HCT116 (cell line): Measurements from ENCODE around the gene CLSTN3. TPM values are rescaled to one million over a fixed set of nuclear protein-coding genes. Genes with fewer than 3 reads are reported as not detected.

ENCODE experiments used
- ATAC-seq: fragments of 200-7000 bp; cut with Tn5 transposase; 2 replicates; pipeline ENCODE4 v1.9.1; 2020; ENCODE audit warnings: mild to moderate bottlenecking, moderate library complexity
- BruUV-seq: library from RNA; stranded (reverse); fragments of 400-500 nt; replicated peaks from 2 replicates; lab custom pipeline; 2021; lab: Mats Ljungman, UMichigan
- CTCF ChIA-PET: fragments of 300-600 bp; sonication (Branson Sonifier 250); formaldehyde crosslinking; loops from one replicate; lab custom pipeline; 2021; ENCODE audit warnings: antibody characterized with exemption; lab: Charles Lee
- POLR2A ChIA-PET: fragments of 300-600, 350-600 bp; sonication (Branson Sonifier 250); formaldehyde crosslinking; loops from one replicate; lab custom pipeline; 2021; ENCODE audit warnings: antibody characterized with exemption; lab: Charles Lee
- RAD21 ChIA-PET, 2 experiments: fragments of 300-600 bp; sonication (Branson Sonifier 250); formaldehyde crosslinking; loops; one replicate each; lab custom pipeline; 2023; ENCODE audit warnings: low total read pairs in 2 of 2; ENCODE audit not compliant: uncharacterized antibody in 2 of 2, unreplicated experiment in 2 of 2, low non-redundant PET in 1 of 2; lab: Charles Lee
- DNase-seq: peaks from one replicate; pipeline ENCODE4 v3.0.0-alpha.2; 2010; ENCODE audit warnings: low read depth, low spot score
- H2AFZ ChIP-seq: fragments of 200-600 bp; shearing (Covaris generic), sonication (generic); 2 replicates; pipeline ENCODE4 v1.6.1; 2017; ENCODE audit warnings: low read depth, mixed run types, mixed read lengths, antibody characterized with exemption, low read length; ENCODE audit not compliant: poor library complexity, severe bottlenecking
- H3K27ac ChIP-seq: 2 replicates; pipeline ENCODE4 v1.5.1; 2012; ENCODE audit warnings: low read depth, low read length
- H3K27me3 ChIP-seq: fragments of 200-600 bp; sonication (generic); 2 replicates; pipeline ENCODE4 v1.6.1; 2016; ENCODE audit warnings: mixed run types, low read length, mixed read lengths; ENCODE audit not compliant: insufficient read depth
- H3K36me3 ChIP-seq, 2 experiments: fragments of 200-500 bp in 1 of 2; fragments of 200-600 bp in 1 of 2; sonication (Bioruptor generic) in 1 of 2; sonication (generic) in 1 of 2; 2 replicates each; pipeline versions ENCODE4 v1.5.1 to v1.6.1; 2014 to 2016; ENCODE audit warnings: low read length in 2 of 2, inconsistent platforms in 1 of 2, mixed read lengths in 1 of 2, mixed run types in 1 of 2; ENCODE audit not compliant: insufficient read depth in 2 of 2, control insufficient read depth in 1 of 2
- H3K4me1 ChIP-seq, 2 experiments: fragments of 200-600 bp in 1 of 2; sonication (generic) in 1 of 2; 2 replicates each; pipeline versions ENCODE4 v1.5.1 to v1.6.1; 2012 to 2017; ENCODE audit warnings: low read length in 2 of 2, inconsistent platforms in 1 of 2, mild to moderate bottlenecking in 1 of 2, mixed read lengths in 1 of 2, mixed run types in 1 of 2, moderate library complexity in 1 of 2; ENCODE audit not compliant: insufficient read depth in 2 of 2, control insufficient read depth in 1 of 2
- H3K4me2 ChIP-seq: fragments of 200-600 bp; sonication (generic); 2 replicates; pipeline ENCODE4 v1.6.1; 2017; ENCODE audit warnings: mixed run types, low read length, mixed read lengths
- H3K4me3 ChIP-seq, 2 experiments: fragments of 200-600 bp in 1 of 2; sonication (generic) in 1 of 2; replicated peaks in 1 of 2; 2 replicates each; pipeline ENCODE4 v1.5.1; 2011 to 2016; ENCODE audit warnings: low read length in 2 of 2, control low read depth in 1 of 2, low read depth in 1 of 2, mild to moderate bottlenecking in 1 of 2, mixed read lengths in 1 of 2, mixed run types in 1 of 2
- H3K79me2 ChIP-seq: fragments of 200-600 bp; sonication (generic); 2 replicates; pipeline ENCODE4 v1.6.1; 2017; ENCODE audit warnings: mild to moderate bottlenecking, mixed run types, low read length, moderate library complexity, mixed read lengths; ENCODE audit not compliant: insufficient read depth
- H3K9ac ChIP-seq: fragments of 200-600 bp; sonication (generic); 2 replicates; pipeline ENCODE4 v1.6.1; 2016; ENCODE audit warnings: low read length, mixed read lengths
- H3K9me2 ChIP-seq: fragments of 200-600 bp; sonication (generic), shearing (Covaris generic); 2 replicates; pipeline ENCODE4 v1.6.1; 2017; ENCODE audit warnings: mixed run types, mild to moderate bottlenecking, moderate library complexity; ENCODE audit not compliant: insufficient read depth
- H3K9me3 ChIP-seq, 2 experiments: fragments of 200-500 bp in 1 of 2; fragments of 200-600 bp in 1 of 2; sonication (Bioruptor generic) in 1 of 2; sonication (generic) in 1 of 2; 2 replicates each; pipeline ENCODE4 v1.6.1; 2014 to 2017; ENCODE audit warnings: low read length in 2 of 2, mixed read lengths in 2 of 2, inconsistent platforms in 1 of 2, low read depth in 1 of 2, mild to moderate bottlenecking in 1 of 2, mixed run types in 1 of 2, moderate library complexity in 1 of 2; ENCODE audit not compliant: control insufficient read depth in 1 of 2, insufficient read depth in 1 of 2
- H4K20me1 ChIP-seq: fragments of 200-600 bp; sonication (generic), shearing (Covaris generic); 2 replicates; pipeline ENCODE4 v1.6.1; 2017; ENCODE audit warnings: mixed run types, mild to moderate bottlenecking, moderate library complexity; ENCODE audit not compliant: insufficient read depth
- CEBPB ChIP-seq: IDR thresholded peaks from 2 replicates; pipeline ENCODE4 v1.6.1; 2012; ENCODE audit warnings: low read depth
- EGR1 ChIP-seq: IDR thresholded peaks from 2 replicates; pipeline ENCODE4 v1.6.1; 2012; ENCODE audit warnings: low read depth
- EZH2 ChIP-seq: fragments of 200-600 bp; sonication (generic); IDR thresholded peaks from 2 replicates; pipeline ENCODE4 v1.6.1; 2017; ENCODE audit warnings: antibody characterized with exemption, mixed run types
- EZH2phosphoT487 ChIP-seq: fragments of 200-600 bp; IDR thresholded peaks from 2 replicates; pipeline ENCODE4 v1.6.1; 2018; ENCODE audit warnings: antibody characterized with exemption, borderline replicate concordance
- REST ChIP-seq: IDR thresholded peaks from 2 replicates; pipeline ENCODE4 v1.6.1; 2012; ENCODE audit warnings: low read depth
- SP1 ChIP-seq: IDR thresholded peaks from 2 replicates; pipeline ENCODE4 v1.6.1; 2012; ENCODE audit warnings: low read depth
- SRF ChIP-seq: IDR thresholded peaks from 2 replicates; pipeline ENCODE4 v1.6.1; 2012; ENCODE audit warnings: low read depth
- TCF7L2 ChIP-seq: IDR thresholded peaks from 2 replicates; pipeline ENCODE4 v1.7.0; 2011; ENCODE audit warnings: borderline replicate concordance, inconsistent platforms; ENCODE audit not compliant: insufficient read depth, insufficient read length; ENCODE audit errors: extremely low read depth
- YY1 ChIP-seq: IDR thresholded peaks from 2 replicates; pipeline ENCODE4 v1.6.1; 2011; ENCODE audit warnings: low read length, low read depth, moderate library complexity, mild to moderate bottlenecking; ENCODE audit not compliant: insufficient replicate concordance; ENCODE audit errors: extremely low read depth
- ZFX ChIP-seq: fragments of 450-650 bp; IDR thresholded peaks from 2 replicates; pipeline ENCODE4 v1.6.1; 2017
- intact Hi-C: fragments of 100-400 bp; cut with micrococcal nuclease; formaldehyde crosslinking; loops from 2 replicates; pipeline ENCODE4 v1.10.0; 2022
- total RNA-seq: library from RNA; stranded (reverse); gene quantifications from one replicate; pipeline ENCODE4 v1.2.1, GENCODE V29; 2021; ENCODE audit not compliant: unreplicated experiment

CLSTN3 gene
- total RNA-seq, 1 experiment from 2014 or later, result 23.0 TPM

GRCh38 chr12:7136676-7137075 lies 6.5 kb downstream of the CLSTN3 start:
- Histone ChIP-seq H3K4me1 (peaks cover 0 to 3% of the 10 kb centered on the region in 2 experiments; a peak in 2 of 4 replicates), H3K9me3 (no peaks in the 10 kb centered on the region), H3K79me2 (no peaks in the 10 kb centered on the region), H3K27ac (no peak overlapping the region), H4K20me1 (no peaks in the 10 kb centered on the region), H3K36me3 (peaks cover 0 to 8% of the 10 kb centered on the region in 2 experiments; a peak in 3 of 4 replicates), H3K9ac (no peak overlapping the region), H3K4me2 (no peak overlapping the region), H3K9me2 (no peaks in the 10 kb centered on the region), H3K27me3 (no peaks in the 10 kb centered on the region)
- ChIA-PET POLR2A (no interaction called here), RAD21 (no interaction called here), CTCF (no interaction called here)
- BruUV-seq, result no TSS peak
- no peak for DNase-seq
- intact Hi-C loops, result no loop called here
- no peak for ATAC-seq
- TF ChIP-seq TCF7L2 (no peak), EGR1 (no peak), YY1 (no peak), SRF (no peak), ZFX (no peak), EZH2 (no peak), CEBPB (no peak), EZH2phosphoT487 (no peak), REST (no peak), SP1 (no peak)
- TF ChIP-seq, all 23 proteins: peak for 0
- no peak overlapping the region for H3K4me3 ChIP-seq
- H2AFZ ChIP-seq, result no peak overlapping the region
